HG03103 (cell line): ENCODE data around the gene ANKRD10.
"Not testable (repeated sequence)": the region's sequence is repeated elsewhere in the genome, so short reads cannot be mapped to it uniquely, and the experiment has no call there.

Experiments
- ATAC-seq: cut with Tn5 transposase; IDR thresholded peaks from one replicate; pipeline ENCODE4 v1.9.1; 2021; ENCODE audit warnings: low read depth; ENCODE audit not compliant: unreplicated experiment

Gene ANKRD10

DNA sequence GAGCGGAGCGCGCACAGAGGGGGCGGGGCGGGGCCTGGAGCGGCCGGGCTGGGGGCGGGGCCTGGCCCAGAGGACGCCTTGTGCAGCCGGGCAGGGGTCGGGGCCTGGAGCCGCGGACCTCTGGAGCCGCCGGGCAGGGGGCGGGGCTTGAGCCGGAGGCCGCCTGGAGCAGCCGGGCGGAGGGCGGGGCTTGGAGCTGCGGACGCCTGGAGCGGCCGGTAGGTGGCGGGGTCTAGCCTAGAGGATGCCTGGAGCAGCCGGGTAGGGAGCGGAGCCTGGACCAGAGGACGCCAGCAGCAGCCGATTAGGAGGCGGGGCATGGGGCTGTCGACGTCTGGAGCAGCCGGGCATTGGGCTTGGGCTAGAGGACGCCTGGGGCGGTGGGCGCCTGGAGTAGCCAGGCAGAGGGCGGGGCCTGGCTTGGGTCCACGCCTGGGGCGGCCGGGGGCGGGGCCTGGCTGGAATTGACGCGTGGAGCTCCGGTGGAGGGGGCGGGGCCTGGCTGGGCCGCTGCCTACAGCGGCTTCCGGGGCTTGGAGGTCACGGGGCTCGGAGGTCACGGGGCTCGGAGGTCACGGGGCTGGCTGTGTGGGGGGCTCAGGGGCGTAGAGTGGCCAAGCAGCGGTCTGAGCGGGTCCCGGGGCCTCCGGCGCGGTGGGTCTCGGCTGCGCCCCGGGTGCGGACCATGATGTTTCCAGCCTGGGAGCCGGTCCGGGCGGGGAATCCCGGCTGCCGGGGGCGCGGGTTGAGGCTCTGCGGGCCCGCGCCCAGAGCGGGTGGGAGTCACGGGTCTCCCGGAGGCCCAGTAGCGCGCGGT lies at the start of gene ANKRD10:
Gene ANKRD10, minus strand, starts transcription at position 13 of the 817 bp plus-strand sequence. CDS start 135 bp downstream, outside the sequence.
- ATAC-seq, result peak; percentile 71

DNA sequence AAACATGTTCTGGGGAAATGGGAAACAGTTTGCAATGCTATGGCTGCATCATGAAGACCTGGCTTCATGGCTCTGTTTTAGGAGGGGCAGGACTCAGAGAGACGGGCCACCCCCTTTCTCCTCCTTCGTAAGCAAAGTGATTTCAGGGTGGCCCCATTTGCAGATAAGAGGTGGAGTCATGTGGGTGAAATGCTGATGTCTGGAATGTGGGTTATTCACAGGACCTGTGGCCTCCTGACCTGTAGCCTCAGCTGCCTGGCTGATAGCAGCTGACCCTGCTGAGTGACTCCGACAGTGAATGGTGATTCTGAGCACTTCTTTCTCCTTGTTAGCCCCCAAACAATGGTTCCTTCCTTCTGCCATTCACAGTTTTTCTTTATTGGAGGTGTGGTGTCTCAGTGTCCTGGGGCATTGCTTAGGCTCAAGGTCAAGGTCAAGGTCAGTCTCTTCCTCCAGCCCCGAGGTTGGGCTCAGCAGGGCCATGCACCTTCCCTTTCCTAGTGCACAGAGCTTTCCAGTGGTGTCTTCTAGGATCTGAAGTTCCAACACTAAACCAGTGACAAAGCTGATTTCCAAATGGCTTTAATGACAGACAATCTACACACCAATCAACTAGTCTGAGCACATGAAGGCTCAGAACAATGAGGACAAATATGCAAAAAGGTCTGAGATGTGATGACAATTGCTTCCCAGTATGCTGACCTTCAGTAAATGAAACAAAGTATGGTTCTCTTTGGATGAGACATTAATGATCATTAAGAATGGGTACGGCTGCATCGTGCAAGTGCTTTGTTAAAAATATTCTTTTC lies 49.6 kb upstream of the ANKRD10 start:
- ATAC-seq, result no peak

DNA sequence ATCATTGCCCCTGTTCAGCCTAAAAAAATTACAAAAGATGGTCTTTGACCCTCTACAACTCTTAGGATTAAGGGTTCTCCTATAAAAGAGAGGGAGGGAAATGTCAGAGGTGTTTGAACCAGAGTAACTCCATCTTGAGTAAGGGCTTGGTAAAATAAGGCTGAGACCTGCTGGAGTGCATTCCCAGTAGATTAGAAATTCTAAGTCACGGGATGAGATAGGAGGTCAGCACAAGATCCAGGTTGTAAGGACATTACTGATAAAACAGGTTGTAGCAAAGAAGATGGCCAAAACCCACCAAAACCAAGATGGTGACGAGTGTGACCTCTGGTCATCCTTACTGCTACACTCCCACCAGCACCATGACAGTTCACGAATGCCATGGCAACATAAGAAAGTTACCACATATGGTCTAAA lies 48.7 kb upstream of the ANKRD10 start:
- no peak for ATAC-seq

DNA sequence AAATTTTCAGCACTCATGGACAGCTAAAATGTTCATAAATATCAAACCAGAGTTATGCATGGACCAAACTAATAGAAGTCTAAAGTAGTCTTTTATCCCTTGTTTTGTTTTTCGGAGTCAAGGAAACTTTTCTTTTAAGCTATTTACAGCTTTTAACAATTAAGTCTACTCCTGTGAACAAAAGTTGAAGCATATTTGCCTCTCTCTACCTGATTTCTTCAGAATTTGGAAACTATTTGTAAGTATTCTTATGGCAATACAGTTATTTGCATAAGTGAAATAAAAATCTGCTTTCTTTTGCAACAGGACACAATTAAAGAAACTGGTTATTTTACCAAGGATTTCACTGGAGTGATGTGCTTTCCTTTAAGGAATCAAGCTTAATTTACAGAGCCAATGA lies 47.1 kb upstream of the ANKRD10 start:
- ATAC-seq, result no peak

DNA sequence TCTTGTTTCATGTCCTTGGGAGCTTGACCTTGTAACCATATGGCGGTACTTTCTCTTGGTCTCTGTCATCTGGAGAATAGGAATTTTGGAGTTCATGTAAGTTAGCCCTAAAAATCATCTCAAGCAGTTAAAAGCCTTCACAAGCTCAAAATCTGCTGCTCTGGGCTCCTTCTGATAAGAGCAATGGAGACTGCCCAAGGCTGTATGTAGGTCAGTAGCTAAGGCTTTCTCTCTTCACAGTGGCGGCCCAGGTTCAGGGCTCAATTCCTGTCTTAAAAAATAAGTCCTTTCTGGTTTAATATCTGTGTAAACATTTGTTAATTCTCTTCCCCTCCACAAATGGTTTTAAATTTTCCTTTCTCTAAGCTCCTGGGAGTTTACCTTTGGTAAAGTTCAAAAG lies 45.3 kb upstream of the ANKRD10 start:
- ATAC-seq, result no peak

DNA sequence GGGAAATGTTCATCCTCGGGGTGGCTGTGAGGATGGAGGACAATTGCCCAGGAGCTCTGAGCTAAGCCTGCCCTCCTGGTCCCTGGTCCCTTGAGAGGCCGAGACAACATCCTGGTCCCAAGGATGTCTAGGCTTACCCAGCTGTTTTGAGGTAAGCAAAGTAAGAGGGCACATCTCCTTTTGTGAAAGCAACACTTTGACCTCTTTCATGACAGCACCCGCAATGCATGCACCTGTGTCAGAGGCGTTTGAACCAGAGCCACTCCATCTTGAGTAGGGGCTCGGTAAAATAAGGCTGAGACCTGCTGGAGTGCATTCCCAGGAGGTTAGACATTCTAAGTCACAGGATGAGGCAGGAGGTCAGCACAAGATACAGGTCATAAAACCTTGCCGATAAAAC lies 43.1 kb upstream of the ANKRD10 start:
- no peak for ATAC-seq

DNA sequence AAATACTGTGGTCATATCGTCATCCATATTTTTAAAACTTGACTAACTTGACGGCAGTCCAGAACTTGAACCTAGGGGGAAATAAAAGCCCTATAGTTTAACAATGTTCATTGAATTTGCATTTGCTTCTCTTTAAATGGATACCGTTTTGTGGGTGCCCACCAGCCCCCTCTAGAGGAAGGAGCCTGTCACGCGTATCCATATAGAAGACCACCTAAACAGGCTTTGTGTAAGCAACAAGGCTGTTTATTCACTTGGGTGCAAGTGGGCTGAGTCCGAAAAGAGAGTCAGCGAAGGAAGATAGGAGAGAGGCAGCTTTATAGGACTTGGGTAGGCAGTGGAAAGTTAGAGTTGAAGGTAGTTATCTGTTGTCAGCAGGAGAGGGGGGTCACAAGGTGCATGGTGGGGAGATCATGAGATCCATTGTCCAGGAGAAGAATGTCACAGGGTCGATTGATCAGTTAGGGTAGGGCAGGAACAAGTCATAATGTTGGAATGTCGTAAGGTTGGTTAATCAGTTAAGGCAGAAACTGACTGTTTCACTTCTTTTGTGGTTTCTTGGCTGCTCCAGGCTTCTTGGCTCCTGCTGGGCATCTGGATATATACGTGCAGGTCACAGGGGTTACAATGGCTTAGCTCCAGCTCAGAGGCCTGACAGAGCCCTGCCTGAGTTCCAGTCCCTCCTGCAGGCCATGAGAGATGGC lies 42.5 kb upstream of the ANKRD10 start:
- ATAC-seq, result no peak

DNA sequence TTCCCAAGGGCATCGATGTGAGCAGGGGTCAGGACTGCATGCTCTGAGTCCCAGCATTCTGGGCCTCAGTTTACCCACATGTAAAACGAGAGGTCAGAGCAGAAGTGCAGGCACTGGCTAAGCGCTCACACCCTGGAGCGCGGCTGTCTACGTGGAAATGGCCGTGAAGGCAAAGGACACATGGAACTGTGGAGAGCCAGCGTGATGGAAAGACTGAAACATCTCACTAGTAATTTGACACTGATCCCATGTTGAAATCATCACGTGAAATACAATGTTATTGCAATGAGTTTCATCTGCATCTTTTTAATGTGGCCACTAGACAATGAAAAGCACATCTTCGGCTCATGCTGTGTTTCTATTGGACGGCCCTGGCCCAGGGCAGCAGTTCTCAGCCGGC lies 41.3 kb upstream of the ANKRD10 start:
- ATAC-seq, result not testable (repeated sequence)

DNA sequence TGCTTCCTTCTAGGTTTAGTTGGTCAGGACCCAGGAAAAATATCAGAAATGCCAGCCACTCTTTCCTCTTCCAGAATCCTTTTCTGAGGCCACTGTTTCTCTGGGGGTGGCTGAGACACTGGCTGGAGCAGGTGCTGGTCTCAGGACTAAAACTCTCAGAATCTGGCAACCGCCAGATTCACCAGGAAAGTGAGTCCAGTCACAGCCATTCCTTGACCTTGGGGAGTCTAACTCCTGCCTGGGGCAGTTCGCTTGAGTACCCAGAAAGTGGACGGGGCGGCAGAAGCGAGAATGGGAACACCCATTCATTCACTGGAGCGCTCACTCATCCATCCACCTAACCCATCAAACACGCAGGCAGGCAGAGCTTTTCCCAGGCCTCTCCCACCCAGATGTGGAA lies 40.7 kb upstream of the ANKRD10 start:
- ATAC-seq, result not testable (repeated sequence)

DNA sequence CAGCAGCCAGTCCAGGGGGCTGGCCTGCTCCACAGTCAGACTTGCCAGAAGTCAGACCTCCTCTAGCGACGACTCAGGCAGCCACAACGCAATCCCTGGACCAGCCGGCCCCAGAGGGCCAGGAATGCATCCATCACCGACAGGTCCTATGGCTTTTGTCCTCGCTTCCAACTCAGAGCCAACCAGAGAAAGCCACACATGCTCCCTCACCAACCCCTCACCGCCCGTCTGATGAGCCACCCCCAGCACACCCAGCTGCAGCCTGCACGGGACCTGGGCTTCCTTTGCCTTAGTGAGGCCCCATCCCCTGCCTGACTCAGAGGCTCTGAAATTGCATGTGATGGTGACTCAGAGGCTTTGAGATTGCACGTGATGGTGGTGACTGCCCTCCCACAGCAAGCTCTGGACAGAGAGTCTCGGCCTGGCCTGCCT lies 40.2 kb upstream of the ANKRD10 start:
- ATAC-seq, result not testable (repeated sequence)

DNA sequence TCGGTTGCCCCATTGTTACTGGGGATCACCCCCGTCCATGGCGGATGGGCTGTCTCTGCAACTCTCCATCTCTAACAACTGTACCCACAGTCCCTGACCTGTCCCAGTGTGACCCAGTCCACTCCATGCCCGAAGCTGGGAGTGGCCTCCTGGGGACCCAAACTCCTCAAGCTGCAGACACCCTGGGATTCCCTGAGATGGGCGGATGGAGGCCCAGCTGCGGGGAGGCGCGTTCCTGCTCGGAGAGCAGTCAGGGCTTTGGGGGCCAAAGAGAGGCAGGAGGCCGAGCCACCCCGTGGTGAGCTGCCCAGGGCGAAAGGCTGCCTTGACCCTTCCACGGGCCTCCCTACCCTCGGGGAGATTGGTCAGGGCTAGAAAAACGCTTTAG lies 39.7 kb upstream of the ANKRD10 start:
- ATAC-seq, result not testable (repeated sequence)

DNA sequence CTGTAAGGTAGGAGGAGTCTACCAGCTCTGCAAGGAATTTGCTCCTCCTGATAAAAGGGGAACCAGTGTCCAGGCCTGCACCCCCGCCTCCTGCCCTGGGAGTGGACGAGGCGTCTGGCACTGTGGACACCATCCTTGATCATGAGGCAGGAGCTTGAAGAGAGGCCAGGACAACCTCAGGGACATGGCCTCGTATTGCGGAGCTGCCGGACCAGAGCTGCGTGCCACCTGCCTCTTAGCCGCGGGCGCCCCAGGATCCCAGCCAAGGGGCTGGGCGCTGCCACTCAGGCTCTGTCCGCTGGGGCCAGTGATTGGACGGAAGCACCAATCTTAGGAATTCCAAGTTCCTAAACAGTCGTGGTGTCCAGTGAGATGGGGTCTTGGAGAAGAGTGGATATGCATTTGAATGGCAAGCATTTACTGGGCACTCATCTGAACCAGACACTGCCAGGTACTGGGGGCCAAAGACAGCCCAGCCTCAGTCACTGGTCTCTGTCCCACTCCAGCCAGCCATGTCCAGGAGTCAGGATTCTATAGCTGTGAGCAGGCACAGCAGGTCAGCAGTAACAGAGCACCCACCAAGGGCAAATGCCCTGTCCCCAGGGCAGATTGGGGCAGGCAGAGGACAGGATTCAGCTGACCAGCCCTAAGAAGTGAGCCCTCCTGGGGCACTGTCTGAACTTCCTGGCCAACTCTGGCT lies 39.1 kb upstream of the ANKRD10 start:
- ATAC-seq, result no peak

DNA sequence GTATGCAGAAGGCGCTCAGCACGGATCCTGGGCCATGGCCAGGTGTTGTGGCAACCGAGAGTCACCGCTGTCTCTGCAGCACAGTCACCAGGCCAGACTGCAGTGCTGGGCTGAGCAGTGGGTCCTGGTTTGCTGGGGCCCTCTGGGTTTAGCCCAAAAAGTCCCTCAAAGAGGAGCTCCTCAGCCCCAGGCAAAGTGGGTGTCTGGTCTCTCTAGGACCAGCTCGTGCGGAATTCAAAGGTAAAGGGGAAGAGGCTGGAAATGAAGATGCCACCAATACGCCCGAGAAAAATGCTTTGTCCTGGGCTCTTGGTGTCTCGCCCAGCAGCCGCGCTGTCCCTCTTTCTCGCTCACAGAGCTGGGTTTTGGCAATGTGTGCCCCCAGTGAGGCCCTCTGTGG lies 38.5 kb upstream of the ANKRD10 start:
- no peak for ATAC-seq

DNA sequence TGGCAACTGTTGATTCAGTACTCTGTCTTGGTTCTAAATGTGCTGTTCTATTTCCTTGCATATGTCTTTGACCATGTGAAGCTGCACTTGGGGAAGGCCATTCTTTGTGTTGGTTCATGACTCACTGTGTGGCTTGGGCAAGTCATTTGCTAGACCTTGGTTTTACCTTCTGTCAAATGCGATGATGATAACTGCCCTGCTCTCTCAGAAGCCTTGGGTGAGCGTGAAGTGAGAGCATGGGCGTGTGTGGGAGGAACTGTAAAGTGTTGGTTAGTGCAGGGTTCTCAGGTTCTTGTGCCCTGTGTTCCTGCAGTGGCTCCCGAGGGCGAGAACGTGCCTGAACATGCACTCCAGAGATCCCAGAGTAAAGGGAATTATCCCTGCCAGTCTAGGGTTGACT lies 37.3 kb upstream of the ANKRD10 start:
- ATAC-seq, result not testable (repeated sequence)

DNA sequence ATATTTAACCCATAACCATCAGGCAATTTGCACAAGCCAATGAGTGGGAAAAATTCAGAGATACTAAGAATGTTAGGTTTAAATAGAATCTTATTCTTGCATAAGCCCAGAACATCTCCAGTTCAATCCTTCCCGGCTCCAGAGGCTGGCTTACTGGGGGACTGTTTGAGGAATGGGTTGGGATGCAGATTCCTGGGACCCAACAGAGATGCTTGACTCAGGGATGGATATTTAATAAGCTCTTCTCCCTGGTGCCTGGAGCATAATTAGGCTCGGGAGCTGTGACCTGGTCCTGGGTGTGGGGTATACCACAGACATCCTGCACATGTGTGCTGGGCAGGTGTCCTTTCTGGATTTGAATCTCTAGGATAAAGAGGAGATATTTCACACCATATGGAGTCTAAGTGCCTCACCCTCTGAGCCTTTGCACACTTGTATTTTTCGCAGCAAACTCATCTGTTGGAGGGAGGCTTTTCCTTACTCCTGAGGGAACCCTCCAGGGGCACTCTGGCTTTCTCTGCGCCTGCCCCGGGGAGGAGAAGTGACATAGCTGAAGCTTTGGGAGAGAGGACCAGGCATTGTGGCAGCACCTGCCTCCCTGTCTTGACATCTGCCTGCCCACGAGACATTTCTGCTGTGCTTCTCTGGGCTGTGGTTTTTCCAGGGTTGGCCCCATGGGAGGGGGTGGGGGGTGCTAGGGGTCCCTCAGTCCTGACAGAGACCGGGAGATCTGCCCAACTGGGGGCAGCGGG lies 36.1 kb upstream of the ANKRD10 start:
- no peak for ATAC-seq

DNA sequence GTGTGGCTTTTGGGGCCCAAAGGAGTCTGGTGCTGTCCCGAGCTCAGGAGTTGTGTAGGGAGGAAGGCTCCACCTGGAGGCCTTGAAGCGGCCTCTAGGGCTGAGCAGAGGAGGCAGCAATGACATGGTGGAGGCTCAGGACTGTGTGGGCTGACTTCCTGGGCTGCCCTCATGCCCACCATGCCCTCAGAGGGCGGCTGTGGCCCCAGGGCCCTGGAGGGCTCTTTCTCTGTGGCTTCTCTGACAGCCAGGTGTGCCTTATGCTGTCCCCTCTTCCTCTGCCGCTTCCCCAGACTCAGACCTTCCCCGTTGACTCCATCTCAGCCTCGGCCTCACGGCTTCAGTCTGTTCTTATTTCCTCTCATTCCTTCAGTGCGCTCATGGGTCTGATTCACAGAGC lies 35.5 kb upstream of the ANKRD10 start:
- no peak for ATAC-seq

DNA sequence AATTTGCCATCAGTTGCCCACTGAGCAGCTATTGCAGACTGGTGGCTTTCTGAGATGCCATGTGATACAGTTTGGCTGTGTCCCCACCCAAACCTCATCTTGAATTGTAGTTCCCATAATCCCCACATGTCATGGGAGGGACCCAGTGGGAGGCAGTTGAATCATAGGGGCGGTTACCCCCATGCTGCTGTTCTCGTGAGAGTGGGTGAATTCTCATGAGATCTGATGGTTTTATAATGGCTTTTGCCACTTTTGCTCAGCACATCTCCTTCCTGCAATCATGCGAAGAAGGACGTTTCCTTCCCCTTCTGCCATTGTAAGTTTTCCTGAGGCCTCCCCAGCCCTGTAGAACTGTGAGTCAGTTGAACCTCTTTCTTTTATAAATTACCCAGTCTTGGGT lies 34.8 kb upstream of the ANKRD10 start:
- no peak for ATAC-seq

DNA sequence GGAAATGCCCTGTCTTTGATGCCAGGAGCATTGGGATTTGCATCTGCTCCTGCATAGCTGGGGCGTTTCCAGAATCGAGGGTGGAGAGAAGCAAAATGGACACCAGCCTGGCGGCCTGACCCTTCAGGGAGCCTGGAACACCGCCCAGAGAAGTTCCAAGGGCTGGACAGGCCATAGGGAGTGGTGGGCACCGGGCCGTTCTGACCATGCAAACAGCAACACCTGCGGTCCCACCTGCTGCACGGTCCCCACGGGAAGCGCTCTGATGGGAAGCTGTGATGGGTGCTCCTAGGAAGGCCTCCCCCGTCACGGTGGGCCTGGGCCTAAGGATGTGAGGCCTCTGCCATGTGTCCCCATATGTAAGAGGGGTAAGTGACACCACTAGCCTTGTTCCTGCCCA lies 34.2 kb upstream of the ANKRD10 start:
- no peak for ATAC-seq

DNA sequence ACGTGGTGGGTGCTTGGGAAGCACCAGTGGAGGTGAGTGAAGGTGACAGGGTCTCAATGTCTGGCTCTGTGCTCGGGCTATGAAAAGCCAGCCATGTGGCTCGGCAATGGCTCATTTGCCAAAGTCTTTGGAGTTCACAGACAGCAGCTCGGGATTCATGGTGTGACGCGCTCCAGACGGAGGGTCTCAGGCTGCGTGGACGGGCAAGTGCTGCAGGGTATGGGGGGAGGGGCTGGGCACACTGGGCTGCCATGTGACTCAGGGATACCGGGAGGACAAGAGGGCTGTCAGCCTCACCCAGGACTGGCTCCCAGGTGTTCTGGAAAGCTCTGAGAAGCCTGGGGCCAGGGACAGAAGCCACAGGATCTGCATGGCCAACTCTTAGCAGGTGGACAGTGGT lies 32.5 kb upstream of the ANKRD10 start:
- ATAC-seq, result not testable (repeated sequence)
